Fibroblast of skin of abdomen (primary cell): ENCODE measurements around the gene SSTR3. TPM values are rescaled to one million over a fixed set of nuclear protein-coding genes. Genes with fewer than 3 reads are reported as not detected.
A peak's percentile ranks its signal among the peaks of the same experiment; 100 is the strongest.
"Not testable (repeated sequence)": the region's sequence is repeated elsewhere in the genome, so short reads cannot be mapped to it uniquely, and the experiment has no call there.

Experiments
- DNase-seq: peaks from one replicate; pipeline ENCODE4 v3.0.0-alpha.2; 2013
- polyA plus RNA-seq, 2 experiments: library from polyadenylated mRNA; unstranded; fragments of 120-200 nt; gene quantifications; one replicate each; pipeline ENCODE4 v1.2.1, GENCODE V29; 2013; ENCODE audit not compliant: insufficient read length in 2 of 2

The SSTR3 gene
- polyA plus RNA-seq (2013, experiment 1 of 2; ENCODE audit: insufficient read length) = not detected
- not detected for polyA plus RNA-seq (2013, experiment 2 of 2; ENCODE audit: insufficient read length)

DNA sequence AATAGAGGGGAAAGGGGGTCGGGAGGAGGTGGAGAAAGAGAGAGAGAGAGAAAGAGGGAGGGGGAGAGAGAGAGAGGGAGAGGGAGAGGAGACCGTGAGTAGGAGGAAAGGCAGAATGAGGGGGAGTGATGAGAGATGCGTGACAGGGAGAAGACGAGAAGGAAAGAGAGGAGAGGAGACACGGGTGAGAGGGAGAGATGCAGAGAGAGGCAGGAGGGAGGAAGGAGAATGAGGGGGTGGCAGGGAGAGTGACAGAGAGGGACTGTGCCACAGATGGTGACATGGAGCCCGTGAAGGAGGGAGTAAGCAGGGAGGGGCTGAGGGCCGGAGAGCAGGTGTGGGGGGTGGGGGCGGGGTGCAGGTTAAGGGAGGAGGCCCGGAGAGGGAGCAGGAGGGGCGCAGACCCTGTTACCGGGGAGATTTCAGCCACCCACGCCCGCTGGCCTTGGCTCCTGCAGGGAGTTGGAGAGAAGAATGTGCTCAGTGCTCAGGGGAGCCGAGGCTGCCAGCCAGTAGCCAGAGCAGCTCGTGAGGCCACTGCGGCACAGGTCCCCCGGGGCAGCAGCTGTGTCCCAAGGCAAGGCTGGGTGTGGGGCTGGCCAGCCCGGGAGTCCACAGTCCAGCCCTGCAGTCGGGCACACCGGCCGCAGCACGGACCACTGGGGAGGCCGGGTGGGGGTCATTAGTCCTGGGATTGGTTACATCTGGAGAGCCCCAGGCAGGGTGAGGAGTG, at the start of gene SSTR3:
SSTR3 (minus strand) TSS at position 304 of the 733 bp plus-strand sequence. CDS start 4,674 bp downstream, outside the sequence.
- no peak for DNase-seq

DNA sequence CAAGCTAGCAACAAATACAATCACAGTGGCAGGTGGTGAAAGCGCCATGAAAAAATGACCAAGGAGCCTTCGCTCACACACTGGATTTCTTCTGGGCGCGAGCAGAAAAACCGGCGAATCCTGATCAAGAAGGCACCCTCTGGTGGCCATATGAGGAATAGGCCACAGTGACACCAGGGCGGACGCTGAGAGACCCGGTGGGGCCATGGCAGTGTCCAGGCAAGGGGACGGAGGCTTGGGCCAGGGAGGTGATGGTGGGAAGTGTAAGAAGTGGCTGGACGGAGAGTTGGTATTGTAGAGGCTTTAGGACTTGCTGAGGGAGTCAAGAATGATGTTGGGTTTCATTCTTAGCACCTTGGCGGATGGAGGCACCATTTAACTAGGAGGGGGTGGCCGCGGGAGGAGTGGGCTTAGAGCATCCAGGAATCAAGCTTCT, 48.6 kb upstream of the SSTR3 start:
- DNase-seq = peak; percentile 52

DNA sequence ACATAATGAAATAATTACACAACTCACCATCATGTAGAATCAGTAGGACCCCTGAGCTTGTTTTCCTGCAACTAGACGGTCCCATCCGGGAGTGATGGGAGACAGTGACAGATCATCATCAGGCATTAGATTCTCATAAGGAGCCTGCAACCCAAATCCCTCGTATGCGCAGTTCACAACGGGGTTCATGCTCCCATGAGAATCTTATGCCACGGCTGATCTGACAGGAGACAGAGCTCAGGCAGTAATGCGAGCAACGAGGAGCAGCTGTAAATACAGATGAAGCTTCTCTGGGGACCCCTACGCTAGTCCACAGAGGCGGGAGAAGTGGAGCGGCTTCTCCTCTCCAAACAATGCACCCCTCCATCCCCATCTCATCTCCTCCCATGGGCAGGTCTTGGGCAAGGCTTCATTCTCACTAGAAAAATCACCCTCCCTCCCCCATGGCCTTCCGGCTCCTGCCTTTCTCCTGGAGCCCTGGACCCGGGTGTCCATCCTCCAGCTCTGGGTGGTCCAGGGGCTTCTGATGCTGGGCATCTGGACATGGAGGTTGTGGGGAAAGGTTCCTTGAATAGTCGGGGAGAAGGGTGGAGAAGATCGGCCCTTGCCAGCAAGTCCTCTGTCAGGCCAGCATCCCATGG, 48.0 kb upstream of the SSTR3 start:
- DNase-seq = no peak

DNA sequence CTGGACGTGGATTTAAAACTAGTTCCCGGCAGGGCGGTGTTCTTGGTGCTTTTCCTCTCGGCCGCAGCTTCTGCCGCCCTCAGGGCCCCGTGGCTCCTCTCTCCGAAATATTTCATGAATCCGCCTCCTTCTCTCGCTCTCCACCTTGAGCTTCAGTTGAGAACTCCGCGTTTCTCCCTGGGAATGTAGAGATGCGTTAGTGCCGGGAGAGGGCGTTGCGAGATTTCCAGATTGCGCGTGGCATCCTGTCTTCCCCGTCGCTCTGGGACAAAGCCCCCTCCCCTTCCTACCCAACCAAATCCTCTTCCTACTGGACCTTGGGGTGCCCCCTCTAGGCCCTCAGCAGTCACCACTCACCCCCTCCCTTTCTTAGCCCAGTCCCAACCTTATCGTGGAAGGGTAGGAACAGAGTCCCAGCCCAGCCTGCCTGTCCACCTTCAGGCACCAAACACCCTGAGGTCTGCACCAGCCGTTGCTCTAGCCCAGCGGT, 47.3 kb upstream of the SSTR3 start:
- DNase-seq = peak; percentile 59

DNA sequence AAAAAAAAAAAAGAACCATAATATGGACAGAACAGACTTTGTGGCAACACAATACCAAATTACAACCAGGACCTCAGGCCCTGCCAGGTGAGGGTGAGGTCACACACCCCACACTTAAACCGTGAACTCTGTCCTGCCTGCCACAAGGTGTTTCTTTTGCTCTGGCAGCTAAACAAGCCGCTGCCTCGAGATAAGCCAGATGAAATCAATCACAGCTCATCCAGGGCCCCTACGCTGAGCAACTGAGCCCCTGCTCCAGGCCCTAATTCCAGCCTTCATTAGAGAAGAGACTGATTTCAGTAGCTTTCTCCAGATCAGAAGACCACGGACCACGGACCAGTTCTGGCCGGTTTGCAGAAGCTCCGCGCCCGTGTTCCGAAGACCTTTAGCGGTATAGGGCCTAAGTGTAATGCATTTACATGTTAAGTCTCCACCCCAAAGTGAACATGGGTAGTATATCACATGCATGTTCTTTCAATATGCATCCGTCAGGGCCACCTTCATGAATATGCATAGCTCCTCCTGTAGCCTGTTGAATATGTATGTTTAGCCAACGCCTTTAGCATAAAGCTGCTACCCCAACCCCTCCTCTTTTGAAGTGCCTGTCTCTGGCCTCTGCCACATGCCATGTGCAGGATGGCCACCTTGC, 46.6 kb upstream of the SSTR3 start:
- DNase-seq = no peak

DNA sequence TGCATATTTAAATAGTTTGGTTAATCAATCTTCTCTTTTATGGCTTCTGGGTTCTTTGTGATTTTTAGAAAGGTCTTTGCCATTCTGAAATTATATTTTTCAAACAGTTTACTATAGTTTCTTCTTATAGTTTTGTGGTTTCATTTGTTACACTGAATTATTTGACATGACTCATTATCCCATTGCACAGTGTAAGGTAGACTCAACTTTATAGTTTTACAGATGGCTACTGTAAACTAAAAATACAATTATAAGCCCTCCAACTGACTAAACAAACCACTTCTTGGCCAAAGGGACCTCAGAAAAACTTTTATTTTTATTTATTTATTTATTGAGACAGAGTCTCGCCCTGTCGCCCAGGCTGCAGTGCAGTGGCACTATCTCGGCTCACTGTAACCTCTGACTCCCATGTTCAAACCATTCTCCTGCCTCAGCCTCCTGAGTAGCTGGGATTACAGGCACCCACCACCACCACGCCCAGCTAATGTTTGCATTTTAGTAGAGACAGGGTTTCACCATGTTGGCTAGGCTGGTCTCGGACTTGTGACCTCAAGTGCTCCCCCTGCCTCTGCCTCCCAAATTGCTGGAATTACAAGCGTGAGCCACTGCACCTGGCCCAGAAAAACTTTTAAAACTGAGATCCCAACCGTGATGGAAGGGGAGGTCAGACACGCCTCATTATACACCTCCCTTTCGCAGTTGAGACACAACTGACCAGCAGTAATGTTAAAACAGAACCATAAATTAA, 45.9 kb upstream of the SSTR3 start:
- DNase-seq = no peak

DNA sequence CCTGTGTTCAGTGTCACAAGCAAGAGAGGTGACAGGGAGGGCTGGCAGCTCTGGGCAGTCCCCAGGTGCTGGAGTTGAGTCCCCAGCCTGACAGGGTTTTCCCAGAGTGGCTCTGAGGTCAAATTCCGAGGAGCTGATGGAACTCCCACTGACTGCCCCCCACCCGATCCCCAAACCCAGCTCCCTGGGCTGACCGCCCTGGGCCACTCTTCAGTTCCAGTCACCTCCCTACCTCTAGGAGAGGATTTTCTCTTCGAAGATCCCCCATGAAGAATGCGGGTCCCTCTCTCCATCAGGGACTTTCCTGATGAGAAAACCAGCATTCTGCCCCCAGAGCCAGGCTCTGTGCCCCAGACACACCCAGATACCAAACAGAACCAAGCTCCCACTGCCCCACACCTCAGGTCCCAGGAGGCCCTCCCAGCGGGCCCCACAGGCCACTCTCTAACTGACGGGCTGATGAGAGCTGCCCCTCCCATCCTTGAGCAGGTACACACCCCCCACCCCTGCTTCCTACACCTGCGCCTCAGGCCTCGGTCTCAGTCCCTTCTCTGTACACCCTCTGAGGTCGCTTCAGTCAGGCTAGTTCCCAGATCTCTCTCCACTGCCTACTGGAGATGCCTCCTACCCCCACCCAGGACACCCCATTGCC, 43.9 kb upstream of the SSTR3 start:
- DNase-seq = no peak

DNA sequence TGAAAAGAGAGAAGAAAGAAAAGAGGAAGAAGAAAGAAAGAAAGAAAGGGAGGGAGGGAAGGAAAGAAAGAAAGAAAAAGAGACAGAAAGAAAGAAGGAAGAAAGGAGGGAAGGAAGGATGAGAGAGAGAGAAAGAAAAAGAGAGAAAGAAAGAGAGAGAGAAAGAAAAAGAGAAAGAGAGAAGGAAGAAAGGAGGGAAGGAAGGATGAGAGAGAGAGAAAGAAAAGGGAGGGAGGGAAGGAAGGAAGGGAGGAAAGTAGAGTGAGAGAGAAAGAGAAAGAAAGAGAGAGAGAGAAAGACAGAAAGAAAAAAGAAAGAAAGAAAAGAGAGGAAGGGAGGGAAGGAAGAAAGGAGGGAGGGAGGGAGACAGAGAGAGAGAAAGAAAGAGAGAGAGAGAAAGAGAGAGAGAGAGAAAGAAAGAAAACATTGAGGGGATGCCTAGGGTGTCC, 43.3 kb upstream of the SSTR3 start:
- DNase-seq = no peak

DNA sequence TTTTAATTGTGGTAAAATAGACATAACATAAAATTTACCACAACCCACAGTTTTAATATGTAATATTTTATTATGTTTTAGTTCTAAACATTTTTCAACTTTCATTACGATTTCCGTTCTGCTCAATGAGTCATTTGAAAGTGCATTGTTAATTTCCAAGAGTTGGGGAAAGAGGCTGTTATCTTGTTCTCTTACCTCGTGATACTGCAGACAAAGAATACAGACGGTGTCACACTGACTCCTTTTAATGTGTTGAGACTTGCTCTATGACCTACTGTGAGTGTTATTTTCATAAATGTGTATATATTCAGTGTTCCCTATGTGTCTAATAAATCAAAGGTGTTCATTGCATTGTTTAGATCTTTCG, 42.6 kb upstream of the SSTR3 start:
- no peak for DNase-seq

DNA sequence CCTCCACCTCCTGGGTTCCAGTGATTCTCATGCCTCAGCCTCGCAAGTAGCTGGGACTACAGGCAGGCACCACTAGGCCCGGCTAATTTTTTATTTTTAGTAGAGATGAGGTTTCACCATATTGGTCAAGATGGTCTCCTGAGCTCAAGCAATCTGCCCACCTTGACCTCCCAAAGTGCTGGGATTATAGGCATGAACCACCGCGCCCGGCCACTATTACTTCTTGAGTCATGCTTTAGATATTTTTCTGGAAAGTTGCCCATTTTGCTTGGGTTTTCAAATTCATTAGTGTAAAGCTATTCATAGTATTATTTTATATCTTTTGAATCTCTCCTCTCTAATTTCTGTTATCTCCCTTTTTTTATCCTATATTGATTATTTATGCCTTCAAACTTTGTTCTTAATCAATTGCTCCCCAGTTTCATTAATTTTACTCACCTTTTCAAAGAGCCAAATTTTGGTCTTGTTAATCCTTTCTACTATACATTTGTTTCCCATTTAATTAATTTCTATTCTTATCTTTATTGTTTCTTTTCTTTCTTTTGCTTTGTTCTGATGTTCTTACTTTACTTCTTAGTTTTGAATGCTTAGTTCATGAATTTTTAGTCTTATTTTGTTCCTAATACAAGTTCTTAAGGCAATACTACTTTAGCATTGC, 42.1 kb upstream of the SSTR3 start:
- DNase-seq = peak; percentile 79

DNA sequence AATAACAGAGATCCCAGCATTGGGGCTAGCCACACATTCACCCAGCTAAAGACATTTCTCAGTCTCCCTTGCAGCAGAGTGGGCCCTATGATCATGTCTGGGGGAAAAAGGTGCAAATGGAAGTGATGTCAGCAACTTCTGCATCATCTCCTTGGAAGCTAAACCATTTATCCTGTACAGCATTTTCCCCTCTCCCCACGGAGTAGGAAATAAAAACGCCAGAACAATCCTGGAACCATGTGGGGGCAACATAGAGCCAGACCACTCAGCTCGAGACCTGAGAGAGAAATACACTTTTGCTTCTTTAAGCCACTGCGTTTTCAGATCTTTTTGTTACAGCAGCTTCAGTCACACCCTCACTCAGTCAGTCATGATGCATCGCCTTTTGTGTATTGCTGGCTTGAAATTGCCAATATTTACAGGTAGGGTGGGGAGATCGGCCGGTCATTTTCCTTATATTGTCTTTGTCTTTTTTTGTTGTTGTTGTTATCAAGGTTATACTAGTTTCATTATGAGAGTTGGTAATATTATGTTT, 40.9 kb upstream of the SSTR3 start:
- peak; percentile 48 for DNase-seq

DNA sequence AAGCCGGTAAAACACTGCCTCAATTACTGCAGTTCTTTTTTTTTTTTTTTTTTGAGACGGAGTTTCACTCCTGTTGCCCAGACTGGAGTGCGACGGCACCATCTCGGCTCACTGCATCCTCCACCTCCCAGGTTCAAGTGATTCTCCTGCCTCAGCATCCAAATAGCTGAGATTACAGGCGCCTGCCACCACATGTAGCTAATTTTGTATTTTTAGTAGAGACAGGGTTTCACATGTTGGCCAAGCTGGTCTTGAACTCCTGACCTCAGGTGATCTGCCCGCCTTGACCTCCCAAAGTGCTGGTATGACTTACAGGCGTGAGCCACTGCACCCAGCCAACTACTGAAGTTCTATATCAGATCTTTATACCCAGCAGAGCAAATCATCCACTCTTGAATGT, 39.6 kb upstream of the SSTR3 start:
- DNase-seq = not testable (repeated sequence)

DNA sequence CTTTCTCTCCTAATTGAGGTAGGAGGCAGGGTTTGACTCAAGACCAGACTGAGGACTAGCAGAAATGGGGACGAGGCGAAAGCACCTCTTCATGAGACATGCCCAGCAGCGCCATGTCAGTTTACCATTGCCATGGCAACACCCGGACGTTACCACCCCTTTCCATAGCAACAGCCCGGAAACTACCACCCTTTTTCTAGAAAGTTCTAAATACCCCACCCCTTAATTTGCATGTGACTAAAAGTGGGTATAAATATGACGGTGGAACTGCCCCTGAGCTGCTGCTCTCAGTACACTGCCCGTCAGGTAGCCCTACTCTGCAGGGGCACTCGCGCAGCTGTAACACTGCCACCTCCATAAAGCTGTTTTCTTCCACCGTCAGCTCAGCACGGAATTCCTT, 37.7 kb upstream of the SSTR3 start:
- DNase-seq = no peak

DNA sequence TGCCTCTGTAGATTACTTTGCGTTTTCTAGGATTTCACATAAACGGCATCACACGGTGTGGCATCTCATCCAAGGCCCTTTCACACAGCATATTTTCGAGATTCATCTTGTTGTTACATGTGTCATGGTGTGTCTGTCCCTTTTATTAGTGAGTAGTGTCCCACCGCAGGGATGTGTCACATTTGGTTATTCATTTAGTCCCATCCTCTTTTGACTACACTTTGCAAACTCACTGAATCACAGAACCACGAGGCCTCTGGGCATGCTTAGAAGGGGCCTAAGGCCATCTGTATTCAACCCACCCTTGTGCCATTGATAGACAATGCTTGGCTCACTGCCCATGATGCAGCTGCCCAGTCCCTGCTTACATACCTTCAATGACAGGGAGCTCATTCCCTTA, 36.0 kb upstream of the SSTR3 start:
- DNase-seq = no peak

DNA sequence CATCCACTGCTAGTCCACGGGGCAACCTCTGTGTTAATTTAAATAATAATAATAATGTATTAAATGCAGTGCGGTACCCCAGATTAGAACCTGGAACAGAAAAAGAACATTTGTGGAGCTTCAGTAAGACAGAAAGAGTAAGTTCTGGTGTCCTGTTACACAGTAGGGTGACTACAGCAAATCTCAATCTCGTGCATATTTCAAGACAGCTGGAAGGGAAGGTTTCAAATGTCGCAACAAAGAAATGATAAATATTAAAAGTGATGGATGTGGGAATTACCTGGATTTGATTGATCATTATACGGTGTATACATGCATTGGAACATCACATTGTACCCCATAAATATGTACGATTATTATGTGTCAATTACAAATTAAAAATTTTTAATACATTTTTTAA, 33.5 kb upstream of the SSTR3 start:
- no peak for DNase-seq

DNA sequence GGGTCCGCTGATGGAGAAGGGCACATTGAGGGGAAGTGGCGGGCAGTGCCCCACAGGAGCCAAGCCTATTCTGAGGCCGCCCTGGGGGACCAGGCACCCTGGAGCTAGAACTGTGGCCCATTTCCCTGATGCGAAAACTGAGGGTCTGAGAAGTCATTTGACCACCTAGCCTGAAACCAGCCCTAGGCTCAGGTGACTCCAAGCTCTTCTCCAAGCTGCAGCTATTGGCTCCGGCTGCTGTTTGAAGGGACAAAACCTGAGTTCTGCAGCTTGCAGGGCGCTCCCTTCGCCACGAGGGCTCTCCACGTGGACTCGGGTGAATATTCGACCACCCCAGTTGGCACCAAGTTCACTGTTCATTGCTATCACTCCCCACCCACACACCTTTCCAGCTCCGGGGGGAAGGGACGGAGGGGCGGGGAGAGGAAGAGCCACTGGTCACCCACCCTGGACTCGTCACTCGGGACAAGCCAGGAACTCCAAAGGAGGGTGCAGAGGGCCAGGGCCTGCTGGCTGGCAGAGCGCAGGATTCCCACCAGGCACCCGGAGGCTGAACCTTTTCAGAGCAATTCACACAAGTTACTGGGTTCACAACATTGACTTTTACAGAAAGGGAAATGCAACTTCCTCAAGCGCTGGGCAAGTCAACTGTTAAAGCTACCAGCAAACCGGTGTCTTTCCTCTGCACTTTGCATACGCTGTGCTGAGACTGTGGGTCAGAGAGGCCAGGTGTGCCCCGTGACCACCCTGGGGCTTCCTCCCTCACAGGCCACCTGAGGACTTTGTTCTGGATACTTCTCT, 32.8 kb upstream of the SSTR3 start:
- no peak for DNase-seq

DNA sequence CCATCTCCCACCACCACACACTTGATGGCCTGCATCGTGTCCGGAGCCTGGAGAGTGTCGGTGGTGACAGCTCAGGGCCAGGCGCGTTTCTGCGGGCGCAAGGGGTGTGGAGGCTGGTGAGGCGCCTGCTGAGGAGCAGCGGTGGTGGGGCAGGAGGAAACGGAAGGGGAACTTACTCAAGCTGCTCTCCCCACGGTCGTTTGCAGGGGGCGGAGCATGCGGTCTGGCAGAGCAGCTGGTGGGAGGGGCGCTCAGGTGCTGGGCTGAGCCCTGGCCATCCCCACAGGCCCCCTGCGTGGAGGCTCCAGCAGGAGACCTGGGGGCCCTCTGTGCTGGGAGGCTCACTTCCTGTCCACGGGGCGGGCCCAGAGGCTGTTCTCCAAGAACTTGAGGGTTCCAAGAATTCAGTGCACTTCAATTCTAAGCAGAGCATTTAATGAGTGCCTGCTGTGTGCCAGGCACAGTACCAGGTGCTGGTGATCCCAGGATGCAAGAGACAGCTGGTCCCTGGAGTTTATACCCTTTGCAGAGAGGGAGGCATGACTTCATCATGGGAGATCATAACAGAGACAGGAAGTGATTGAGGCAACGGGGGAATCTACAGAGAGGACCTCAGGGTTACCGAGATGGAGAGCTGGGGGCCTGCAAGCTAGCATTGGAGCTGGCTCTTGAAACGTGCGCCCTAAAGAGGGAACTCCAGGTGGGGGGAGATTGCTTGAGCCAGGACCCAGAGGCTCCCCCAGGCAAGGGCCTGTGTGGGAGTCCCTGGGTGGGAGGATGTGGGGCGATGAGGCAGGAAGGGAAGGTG, 32.0 kb upstream of the SSTR3 start, which contains the start of gene RAC2:
RAC2 (minus strand) TSS at position 156 of the 808 bp plus-strand sequence; CDS start at position 35, 121 bp downstream.
- DNase-seq = peak; percentile 70

DNA sequence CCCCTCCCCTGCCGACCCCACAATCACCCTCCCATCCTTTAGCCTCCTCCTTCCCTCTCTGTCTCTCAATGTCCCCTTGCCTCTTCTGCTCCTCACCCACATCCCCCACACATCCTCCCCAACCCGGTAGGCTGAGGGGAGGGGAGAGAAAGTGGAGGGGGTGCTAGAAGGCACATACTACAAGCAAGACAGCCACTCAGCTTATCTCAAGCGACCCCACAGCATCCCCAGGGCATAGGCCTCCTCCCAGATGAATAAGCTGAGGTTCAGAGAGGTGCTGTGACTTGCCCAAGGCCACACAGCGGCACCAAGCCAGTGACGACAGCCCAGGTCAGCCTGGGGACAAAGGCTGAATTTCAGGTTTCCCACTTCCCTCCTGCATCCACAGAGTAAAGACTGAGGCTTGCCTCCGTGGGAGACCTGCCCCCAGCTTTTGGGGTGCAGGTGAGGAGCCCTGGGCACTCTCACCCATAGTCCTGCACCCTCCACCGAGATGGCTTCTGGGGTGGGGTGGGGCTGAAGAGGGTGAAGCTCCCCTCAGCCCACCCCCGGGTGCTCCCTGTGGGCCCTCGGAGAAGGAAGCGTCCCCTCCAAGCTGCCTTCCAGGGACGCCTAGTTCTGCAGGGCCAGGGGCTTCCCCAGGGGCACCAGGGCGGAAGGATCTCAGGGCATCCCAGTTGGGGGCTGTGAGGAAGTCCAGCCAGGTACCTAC, 31.3 kb upstream of the SSTR3 start:
- DNase-seq = no peak
